HFF-Myc (cell line): ENCODE data around the gene CCDC83.

ENCODE experiments used
- DNase-seq: peaks from one replicate; pipeline ENCODE4 v3.0.0-alpha.2; 2011; ENCODE audit warnings: low read depth; ENCODE audit errors: extremely low read depth
- H3K4me3 ChIP-seq: replicated peaks from 2 replicates; pipeline ENCODE4 v1.5.1; 2011; ENCODE audit warnings: low read depth, mild to moderate bottlenecking, control low read depth, low read length
- CTCF ChIP-seq: IDR thresholded peaks from 2 replicates; pipeline ENCODE4 v1.5.1; 2012; ENCODE audit warnings: mild to moderate bottlenecking, low read depth, low read length, control low read depth; ENCODE audit errors: missing control alignments

CCDC83 gene

DNA sequence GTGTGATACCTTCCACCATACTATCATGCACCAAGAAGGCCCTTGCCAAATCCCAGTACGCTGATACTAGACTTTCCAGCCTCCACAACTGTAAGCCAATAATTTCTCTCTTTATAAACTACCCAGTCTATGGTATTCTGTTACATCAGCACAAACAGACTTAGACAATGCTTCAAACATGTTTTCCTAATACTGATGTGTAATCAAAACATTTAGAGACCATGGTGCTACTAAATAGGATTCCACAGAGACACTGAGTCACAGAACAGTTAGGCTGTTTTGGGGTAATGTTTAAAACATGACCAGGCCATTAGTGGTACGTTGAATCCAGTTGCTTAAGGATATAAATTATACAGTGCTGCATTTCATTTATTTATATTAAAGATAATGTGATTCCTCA lies 110.0 kb downstream of the CCDC83 start:
- no peak for TF ChIP-seq CTCF
- H3K4me3 ChIP-seq: no peak overlapping the region
- no peak for DNase-seq

DNA sequence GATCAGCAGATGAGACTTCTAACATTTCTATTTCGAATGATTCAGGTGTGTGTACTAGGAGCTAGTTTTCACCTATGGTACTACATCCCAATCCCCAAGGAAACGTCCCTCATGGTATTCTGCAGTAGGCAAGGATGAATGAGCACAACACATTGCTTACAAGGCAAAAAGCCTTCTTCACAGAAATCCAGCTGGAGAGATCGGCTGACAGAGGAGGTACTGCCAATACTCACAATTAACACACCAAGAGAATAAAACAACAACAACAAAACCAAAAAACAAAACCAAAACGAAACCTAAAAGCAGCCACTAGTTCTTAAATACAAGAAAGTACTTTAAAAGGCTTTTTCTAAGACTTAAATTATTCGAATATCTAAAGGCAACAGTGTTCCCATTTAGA lies 112.3 kb downstream of the CCDC83 start:
- no peak for DNase-seq
- TF ChIP-seq CTCF: no peak
- H3K4me3 ChIP-seq: no peak overlapping the region
